HUES48 (cell line): ENCODE data around the gene PRPF31.

Source experiments
- H3K27ac ChIP-seq: one replicate; pipeline ENCODE4 v1.7.0; 2013; ENCODE audit warnings: low read depth, low read length, inconsistent platforms
- H3K27me3 ChIP-seq: 2 replicates; pipeline ENCODE4 v1.6.1; 2013; ENCODE audit warnings: mild to moderate bottlenecking, low read length; ENCODE audit not compliant: control insufficient read depth, insufficient read depth
- H3K36me3 ChIP-seq: 2 replicates; pipeline ENCODE4 v1.6.1; 2013; ENCODE audit warnings: low read length; ENCODE audit not compliant: control insufficient read depth, insufficient read depth
- H3K4me1 ChIP-seq: 2 replicates; pipeline ENCODE4 v1.6.1; 2013; ENCODE audit warnings: mild to moderate bottlenecking, low read length; ENCODE audit not compliant: control insufficient read depth, insufficient read depth
- H3K4me3 ChIP-seq: 2 replicates; pipeline ENCODE4 v1.5.1; 2013; ENCODE audit warnings: mild to moderate bottlenecking, low read depth, low read length
- H3K9ac ChIP-seq: 2 replicates; pipeline ENCODE4 v1.6.1; 2013; ENCODE audit warnings: mild to moderate bottlenecking, low read depth, low read length, moderate library complexity
- H3K9me3 ChIP-seq: 2 replicates; pipeline ENCODE4 v1.6.1; 2013; ENCODE audit warnings: low read length; ENCODE audit not compliant: control insufficient read depth, insufficient read depth

PRPF31 gene

GRCh38 chr19:54147676-54148075 is 32.1 kb downstream of the PRPF31 start:
- no peaks in the 10 kb centered on the region for H3K9me3 ChIP-seq
- H3K36me3 ChIP-seq: peaks cover 96% of the 10 kb centered on the region
- H3K9ac ChIP-seq: no peak overlapping the region
- H3K27me3 ChIP-seq: no peaks in the 10 kb centered on the region
- no peak overlapping the region for H3K4me3 ChIP-seq
- no peaks in the 10 kb centered on the region for H3K4me1 ChIP-seq
- no peak overlapping the region for H3K27ac ChIP-seq

- no peaks in the 10 kb centered on the region for H3K9me3 ChIP-seq
- no peak overlapping the region for H3K27ac ChIP-seq
- H3K4me1 ChIP-seq: no peaks in the 10 kb centered on the region
- no peak overlapping the region for H3K9ac ChIP-seq
- no peak overlapping the region for H3K4me3 ChIP-seq
- no peaks in the 10 kb centered on the region for H3K27me3 ChIP-seq
- H3K36me3 ChIP-seq: peaks cover 96% of the 10 kb centered on the region
Observed at GRCh38 chr19:54148158-54148557, 32.6 kb downstream of the PRPF31 start.

GRCh38 chr19:54149021-54149812 is 33.7 kb downstream of the PRPF31 start:
- no peaks in the 10 kb centered on the region for H3K9me3 ChIP-seq
- no peak overlapping the region for H3K4me3 ChIP-seq
- no peak overlapping the region for H3K27ac ChIP-seq
- peaks cover 96% of the 10 kb centered on the region for H3K36me3 ChIP-seq
- no peaks in the 10 kb centered on the region for H3K4me1 ChIP-seq
- H3K27me3 ChIP-seq: no peaks in the 10 kb centered on the region
- no peak overlapping the region for H3K9ac ChIP-seq

GRCh38 chr19:54151362-54152035 is 35.9 kb downstream of the PRPF31 start:
- no peak overlapping the region for H3K4me3 ChIP-seq
- peaks cover 95% of the 10 kb centered on the region for H3K36me3 ChIP-seq
- H3K4me1 ChIP-seq: no peaks in the 10 kb centered on the region
- no peak overlapping the region for H3K27ac ChIP-seq
- no peaks in the 10 kb centered on the region for H3K9me3 ChIP-seq
- H3K27me3 ChIP-seq: no peaks in the 10 kb centered on the region
- H3K9ac ChIP-seq: no peak overlapping the region

GRCh38 chr19:54152267-54152666 is 36.7 kb downstream of the PRPF31 start:
- no peaks in the 10 kb centered on the region for H3K27me3 ChIP-seq
- H3K9me3 ChIP-seq: no peaks in the 10 kb centered on the region
- H3K4me1 ChIP-seq: no peaks in the 10 kb centered on the region
- no peak overlapping the region for H3K4me3 ChIP-seq
- H3K27ac ChIP-seq: no peak overlapping the region
- H3K9ac ChIP-seq: no peak overlapping the region
- peaks cover 94% of the 10 kb centered on the region for H3K36me3 ChIP-seq

- H3K4me3 ChIP-seq: no peak overlapping the region
- peaks cover 90% of the 10 kb centered on the region for H3K36me3 ChIP-seq
Observed at GRCh38 chr19:54152878-54153524, 37.4 kb downstream of the PRPF31 start.

GRCh38 chr19:54153731-54154326 is 38.3 kb downstream of the PRPF31 start:
- no peak overlapping the region for H3K9ac ChIP-seq
- H3K4me1 ChIP-seq: no peaks in the 10 kb centered on the region
- H3K9me3 ChIP-seq: no peaks in the 10 kb centered on the region
- peaks cover 86% of the 10 kb centered on the region for H3K36me3 ChIP-seq
- no peak overlapping the region for H3K4me3 ChIP-seq
- H3K27me3 ChIP-seq: no peaks in the 10 kb centered on the region
- no peak overlapping the region for H3K27ac ChIP-seq

More at GRCh38 chr19:54152878-54153524, 37.4 kb downstream of the PRPF31 start:
- Histone ChIP-seq H3K27ac (no peak overlapping the region), H3K4me1 (no peaks in the 10 kb centered on the region), H3K9ac (no peak overlapping the region), H3K27me3 (no peaks in the 10 kb centered on the region), H3K9me3 (no peaks in the 10 kb centered on the region)

GRCh38 chr19:54154603-54155345 is 39.2 kb downstream of the PRPF31 start:
- Histone ChIP-seq H3K4me3 (no peak overlapping the region), H3K27ac (no peak overlapping the region), H3K9ac (no peak overlapping the region), H3K36me3 (peaks cover 76% of the 10 kb centered on the region), H3K27me3 (no peaks in the 10 kb centered on the region), H3K9me3 (no peaks in the 10 kb centered on the region), H3K4me1 (no peaks in the 10 kb centered on the region)

- Histone ChIP-seq H3K9ac (no peak overlapping the region), H3K4me3 (no peak overlapping the region), H3K4me1 (0 out of 2 replicates have a peak, but pooled peaks cover 4% of the 10 kb centered on the region), H3K27ac (no peak overlapping the region), H3K36me3 (peaks cover 67% of the 10 kb centered on the region), H3K27me3 (no peaks in the 10 kb centered on the region), H3K9me3 (no peaks in the 10 kb centered on the region)
Observed at GRCh38 chr19:54155694-54156093, 40.1 kb downstream of the PRPF31 start.

GRCh38 chr19:54156490-54156889 is 40.9 kb downstream of the PRPF31 start:
- Histone ChIP-seq H3K4me1 (0 out of 2 replicates have a peak, but pooled peaks cover 7% of the 10 kb centered on the region), H3K27ac (no peak overlapping the region), H3K4me3 (no peak overlapping the region), H3K9ac (no peak overlapping the region), H3K27me3 (no peaks in the 10 kb centered on the region), H3K36me3 (peaks cover 61% of the 10 kb centered on the region), H3K9me3 (no peaks in the 10 kb centered on the region)
